K562 (cell line): ENCODE measurements around the gene ANP32B. TPM values are rescaled to one million over a fixed set of nuclear protein-coding genes. Genes with fewer than 3 reads are reported as not detected.
A peak's percentile ranks its signal among the peaks of the same experiment; 100 is the strongest.

Source experiments
- ATAC-seq: fragments of 200-7000 bp; cut with Tn5 transposase; 3 replicates; pipeline ENCODE4 v1.9.1; 2020; ENCODE audit warnings: moderate library complexity
- BruUV-seq: library from RNA; stranded (reverse); fragments of 400-500 nt; replicated peaks from 2 replicates; lab custom pipeline; 2021; lab: Mats Ljungman, UMichigan
- CTCF ChIA-PET: fragments of 300-600 bp; formaldehyde crosslinking; extraction: SDS; loops from one replicate; lab custom pipeline; 2021; ENCODE audit warnings: low intra/inter-chr PET ratio; lab: Yijun Ruan, JAX
- POLR2A ChIA-PET: fragments of 300-600, 350-650 bp; sonication (Branson Sonifier 250); formaldehyde crosslinking; extraction: SDS; loops from one replicate; lab custom pipeline; 2021; ENCODE audit warnings: antibody characterized with exemption, inconsistent platforms; lab: Yijun Ruan, JAX
- DNase-seq, 4 experiments: peaks; one replicate each; pipeline versions ENCODE4 v3.0.0 to v3.0.0-alpha.2; 2011 to 2018; ENCODE audit warnings: low spot score in 3 of 4, mixed read lengths in 3 of 4; ENCODE audit errors: extremely low read depth in 1 of 4
- FAIRE-seq: peaks from 2 replicates; lab custom pipeline; 2011; peaks lifted over from hg19 to GRCh38; lab: Jason Lieb, UNC
- H2AFZ ChIP-seq: 2 replicates; pipeline ENCODE4 v1.6.0; 2011; ENCODE audit warnings: low read depth, low read length, control low read depth, inconsistent platforms
- H3K27ac ChIP-seq: fragments of 200-600 bp; 3 replicates; pipeline ENCODE4 v1.8.0; 2011; ENCODE audit warnings: low read depth, mild to moderate bottlenecking, control low read depth, inconsistent platforms, low read length, moderate library complexity, mixed read lengths; ENCODE audit errors: extremely low read depth
- H3K27me3 ChIP-seq, 2 experiments: fragments of 300-600 bp in 1 of 2; 2 replicates in 1 of 2; 3 replicates in 1 of 2; pipeline versions ENCODE4 v1.6.0 to v1.8.0; 2011; ENCODE audit warnings: inconsistent platforms in 2 of 2, low read length in 2 of 2, mild to moderate bottlenecking in 1 of 2, mixed read lengths in 1 of 2, moderate library complexity in 1 of 2; ENCODE audit not compliant: control insufficient read depth in 2 of 2, insufficient read depth in 2 of 2
- H3K36me3 ChIP-seq: fragments of 300-600 bp; 3 replicates; pipeline ENCODE4 v1.8.0; 2011; ENCODE audit warnings: mild to moderate bottlenecking, low read length, inconsistent platforms; ENCODE audit not compliant: control insufficient read depth, insufficient read depth
- H3K4me1 ChIP-seq, 2 experiments: fragments of 200-600 bp in 1 of 2; replicated peaks in 1 of 2; 2 replicates in 1 of 2; 3 replicates in 1 of 2; pipeline versions ENCODE4 v1.5.1 to v1.8.0; 2011; ENCODE audit warnings: inconsistent platforms in 2 of 2, low read length in 2 of 2, mild to moderate bottlenecking in 1 of 2, mixed read lengths in 1 of 2, moderate library complexity in 1 of 2; ENCODE audit not compliant: control insufficient read depth in 2 of 2, insufficient read depth in 2 of 2
- H3K4me2 ChIP-seq: 2 replicates; pipeline ENCODE4 v1.6.1; 2011; ENCODE audit warnings: low read length, control low read depth, inconsistent platforms, mixed read lengths; ENCODE audit not compliant: insufficient read depth
- H3K4me3 ChIP-seq: fragments of 200-600 bp; sonication (generic), shearing (Covaris generic); 2 replicates; pipeline ENCODE4 v1.5.1; 2016; ENCODE audit warnings: control low read depth, inconsistent platforms
- H3K79me2 ChIP-seq: fragments of 200-600 bp; 3 replicates; pipeline ENCODE4 v1.8.0; 2011; ENCODE audit warnings: low read length, inconsistent platforms; ENCODE audit not compliant: control insufficient read depth, insufficient read depth
- H3K9ac ChIP-seq, 2 experiments: 2 replicates each; pipeline versions ENCODE4 v1.6.0 to v1.6.1; 2011; ENCODE audit warnings: low read depth in 2 of 2, low read length in 2 of 2, control low read depth in 1 of 2, inconsistent platforms in 1 of 2, mild to moderate bottlenecking in 1 of 2, mixed read lengths in 1 of 2; ENCODE audit not compliant: insufficient read depth in 1 of 2
- H3K9me1 ChIP-seq: one replicate; pipeline ENCODE4 v1.6.0; 2011; ENCODE audit warnings: inconsistent platforms, mild to moderate bottlenecking, low read length, moderate library complexity; ENCODE audit not compliant: control insufficient read depth, insufficient read depth
- H3K9me3 ChIP-seq: replicated peaks from 2 replicates; pipeline ENCODE4 v1.5.1; 2011; ENCODE audit warnings: low read depth, low read length, inconsistent platforms; ENCODE audit not compliant: control insufficient read depth, insufficient read depth
- H4K20me1 ChIP-seq: replicated peaks from 2 replicates; pipeline ENCODE4 v1.6.1; 2011; ENCODE audit warnings: low read length, inconsistent platforms, mixed read lengths; ENCODE audit not compliant: control insufficient read depth, insufficient read depth
- CBX8 ChIP-seq: fragments of 200-600 bp; sonication (generic); IDR thresholded peaks from 2 replicates; pipeline ENCODE4 v1.6.1; 2012; ENCODE audit warnings: borderline replicate concordance, mixed run types, low read depth, mild to moderate bottlenecking, moderate library complexity, mixed read lengths, low read length, control low read depth, inconsistent platforms; ENCODE audit not compliant: poor library complexity, severe bottlenecking; ENCODE audit errors: extremely low read depth
- CXXC5 ChIP-seq: fragments of 250-450 bp; sonication (Bioruptor Pico); IDR thresholded peaks from 2 replicates; pipeline ENCODE4 v1.8.0; 2022; ENCODE audit warnings: inconsistent platforms, mild to moderate bottlenecking, moderate library complexity
- MECOM ChIP-seq: fragments of 250-450 bp; sonication (Bioruptor Pico); IDR thresholded peaks from 2 replicates; pipeline ENCODE4 v1.8.0; 2022; ENCODE audit warnings: inconsistent platforms
- MNT ChIP-seq, 2 experiments: fragments of 450-650 bp; conservative IDR thresholded peaks; 2 replicates each; pipeline ENCODE4 v1.6.1; 2017; ENCODE audit warnings: mild to moderate bottlenecking in 2 of 2, moderate library complexity in 2 of 2
- NFRKB ChIP-seq: fragments of 450-650 bp; IDR thresholded peaks from 2 replicates; pipeline ENCODE4 v1.6.1; 2016; ENCODE audit warnings: low read depth
- TAF7 ChIP-seq: fragments of 450-650 bp; IDR thresholded peaks from 2 replicates; pipeline ENCODE4 v1.6.1; 2016; ENCODE audit warnings: missing genetic modification characterization, missing compliant biosample characterization
- ZFX ChIP-seq: sonication (generic); formaldehyde crosslinking; IDR thresholded peaks from 2 replicates; pipeline ENCODE4 v1.8.0; 2022; ENCODE audit warnings: mild to moderate bottlenecking, missing genetic modification reagents, moderate library complexity
- ZNF224 ChIP-seq: sonication (generic); formaldehyde crosslinking; IDR thresholded peaks from 2 replicates; pipeline ENCODE4 v1.8.0; 2022; ENCODE audit warnings: mild to moderate bottlenecking, missing genetic modification reagents
- WGBS: fragments of 100-300 bp; shearing (Covaris generic); methylation state at CpG from one replicate; pipeline ENCODE4 v1.1.6; 2016; ENCODE audit warnings: low coverage, mixed read lengths; ENCODE audit not compliant: insufficient coverage; ENCODE audit errors: missing lambda C conversion rate; 5-methylcytosine and 5-hydroxymethylcytosine counted together
- in situ Hi-C: fragments of 300-500 bp; cut with MboI; formaldehyde crosslinking; loops from 4 replicates; pipeline ENCODE4 v1.15.0; 2018; ENCODE audit warnings: inconsistent platforms, mixed read lengths
- intact Hi-C: fragments of 100-400 bp; cut with micrococcal nuclease; formaldehyde crosslinking; loops from 2 replicates; pipeline ENCODE4 v1.14.2; 2022
- polyA plus RNA-seq, 8 experiments: library from polyadenylated mRNA; depleted of rRNA in 4 of 8; stranded (reverse) in 5 of 8; unstranded in 3 of 8; fragments of >200 nt; fragmentation: Nextera tagmentation in 2 of 8; fragmentation: Illumina TruSeq in 1 of 8; extraction: Ambion mirVana in 2 of 8; extraction: Trizol in 1 of 8; gene quantifications; 2 replicates each; pipeline versions ENCODE4 v1.2.1 to v1.2.3, GENCODE V29; 2011 to 2014; ENCODE audit warnings: inconsistent platforms in 1 of 8, missing spikeins in 1 of 8
- total RNA-seq, 7 experiments: library from RNA; depleted of rRNA in 6 of 7; stranded (reverse); fragments of >200 nt in 6 of 7; fragmentation: Illumina TruSeq in 2 of 7; extraction: Trizol in 2 of 7; gene quantifications; 2 replicates each; pipeline versions ENCODE4 v1.2.1 to v1.2.3, GENCODE V29; 2011 to 2021; ENCODE audit warnings: low replicate concordance in 1 of 7

The ANP32B gene
- total and polyA plus RNA-seq, 9 of the 15 experiments (the other 6 are each of a cell fraction or from before 2014, with no cell fraction given), result 68.9 to 815 (median 141) TPM

GRCh38 chr9:97962136-97962535 lies 21.0 kb upstream of the ANP32B start:
- no peak overlapping the region for H3K4me3 ChIP-seq
- ChIA-PET CTCF (no interaction called here), POLR2A (interaction anchor here (0.7 to 3.0 kb wide), 7 partner anchors 10 to 130 kb away, joined by 3 to 27 read pairs (median 6); partner anchors contain the start of genes ANP32B and NANS)
- H3K9me1 ChIP-seq, result no peaks in the 10 kb centered on the region
- intact Hi-C loops (no loop called here), in situ Hi-C loops (no loop called here)
- DNase-seq, result peak in 1 of 4 experiments; percentile 16
- TF ChIP-seq CBX8 (no peak), MNT (conservative IDR thresholded peaks at IDR 0.05) (0 out of 4 replicates have a peak, but pooled peaks of 1 of the 2 experiments have one; percentile 20), ZFX (CRISPR knock-in tag) (peak; percentile 27; the same call in 1 of the 2 replicates), TAF7 (tag) (no peak), ZNF224 (CRISPR knock-in tag) (no peak), MECOM (0 out of 2 replicates have a peak, but pooled peaks have one; percentile 7), NFRKB (0 out of 2 replicates have a peak, but pooled peaks have one; percentile 20), CXXC5 (CRISPR knock-in tag) (no peak)
- peak overlapping the region; percentile 86 for H2AFZ ChIP-seq
- peak overlapping the region; percentile 62 for H3K9ac ChIP-seq
- ATAC-seq, result no peak
- no peaks in the 10 kb centered on the region for H4K20me1 ChIP-seq
- H3K79me2 ChIP-seq, result peaks cover 21% of the 10 kb centered on the region; the same call in 2 of the 3 replicates
- H3K9me3 ChIP-seq, result no peaks in the 10 kb centered on the region
- peaks cover 45 to 62% of the 10 kb centered on the region in 2 experiments for H3K4me1 ChIP-seq
- WGBS, result 38% methylated on average over 4 of the region's 4 CpGs
- no peak for FAIRE-seq
- H3K4me2 ChIP-seq, result peak overlapping the region; percentile 35
- no peaks in the 10 kb centered on the region for H3K27me3 ChIP-seq
- BruUV-seq, result no TSS peak
- no peaks in the 10 kb centered on the region for H3K36me3 ChIP-seq
- peak overlapping the region; percentile 83 for H3K27ac ChIP-seq
